Stimulated activated CD8-positive, alpha-beta memory T cell treated with anti-CD3 and anti-CD28 coated beads, Interleukin-7, amount 100 ng/mL, for 48 hours (primary cell): ENCODE data around the gene LTBP4.
A peak's percentile ranks its signal among the peaks of the same experiment; 100 is the strongest.

Source experiments
- DNase-seq, 2 donors: peaks; one replicate each; pipeline ENCODE4 v3.0.0-alpha.2; 2020; ENCODE audit warnings: low read depth in 1 of 2; ENCODE audit errors: extremely low read depth in 1 of 2

The LTBP4 gene

GRCh38 chr19:40659116-40659515 is 57.9 kb downstream of the LTBP4 start:
- no peak for DNase-seq

GRCh38 chr19:40659566-40659965 is 58.4 kb downstream of the LTBP4 start:
- no peak for DNase-seq

GRCh38 chr19:40661616-40662015 is 60.4 kb downstream of the LTBP4 start:
- DNase-seq: no peak

GRCh38 chr19:40662925-40663694 is 61.9 kb downstream of the LTBP4 start:
- DNase-seq: peak; percentile 81 to 82

- peak in 1 of 2 donors; percentile 11 for DNase-seq
Observed at GRCh38 chr19:40663695-40664692, 62.8 kb downstream of the LTBP4 start.

- DNase-seq: no peak
Observed at GRCh38 chr19:40666803-40667438, 65.8 kb downstream of the LTBP4 start.

GRCh38 chr19:40667602-40668001 is 66.4 kb downstream of the LTBP4 start:
- DNase-seq: no peak

GRCh38 chr19:40668991-40669614 is 67.9 kb downstream of the LTBP4 start:
- DNase-seq: no peak

- DNase-seq: no peak
Observed at GRCh38 chr19:40671404-40671803, 70.2 kb downstream of the LTBP4 start.

- no peak for DNase-seq
Observed at GRCh38 chr19:40672038-40672437, 70.9 kb downstream of the LTBP4 start.

GRCh38 chr19:40672573-40673299 is 71.6 kb downstream of the LTBP4 start:
- no peak for DNase-seq

GRCh38 chr19:40673397-40673796 is 72.2 kb downstream of the LTBP4 start:
- DNase-seq: no peak

- DNase-seq: no peak
Observed at GRCh38 chr19:40674291-40674690, 73.1 kb downstream of the LTBP4 start.

- no peak for DNase-seq
Observed at GRCh38 chr19:40677156-40677555, 76.0 kb downstream of the LTBP4 start.
